IPS-NIHi11 (cell line): Measurements from ENCODE around the gene CYBC1.
A peak's percentile ranks its signal among the peaks of the same experiment; 100 is the strongest.

Experiments used
- DNase-seq: peaks from one replicate; pipeline ENCODE4 v3.0.0; 2012; ENCODE audit warnings: mixed read lengths, low spot score

Gene CYBC1

GRCh38 chr17:82408938-82409318 is 41.6 kb downstream of the CYBC1 start:
- no peak for DNase-seq

DNA sequence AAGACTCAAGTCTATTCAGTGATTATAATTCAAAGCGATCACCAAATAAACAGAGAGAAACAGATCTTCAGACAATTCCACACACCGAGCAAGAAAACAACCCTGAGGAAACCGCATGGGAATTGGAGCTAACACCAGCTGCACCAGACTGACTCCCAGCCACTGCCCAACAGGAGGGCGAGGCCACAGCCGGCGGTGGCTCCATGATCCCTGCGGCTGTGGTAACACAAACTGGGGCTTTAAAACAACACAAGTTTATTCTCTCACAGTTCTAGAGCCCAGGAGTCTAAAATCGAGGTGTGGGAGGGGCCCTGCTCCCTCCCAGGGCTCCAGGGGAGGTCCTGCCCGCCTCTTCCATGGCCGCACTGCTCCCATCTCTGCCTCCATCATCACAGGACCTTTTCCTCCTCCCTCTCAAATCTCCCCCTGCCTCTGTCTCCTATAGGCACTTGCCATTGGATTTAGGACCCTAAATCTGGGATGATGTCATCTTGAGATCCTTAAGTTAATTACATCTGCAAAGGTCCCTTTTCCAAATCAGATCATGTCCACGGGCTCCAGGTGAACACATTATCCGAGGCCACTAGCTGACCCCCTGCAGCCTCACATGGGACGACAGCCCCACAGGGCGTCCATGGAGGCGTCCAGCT is 42.1 kb downstream of the CYBC1 start:
- DNase-seq = no peak

DNA sequence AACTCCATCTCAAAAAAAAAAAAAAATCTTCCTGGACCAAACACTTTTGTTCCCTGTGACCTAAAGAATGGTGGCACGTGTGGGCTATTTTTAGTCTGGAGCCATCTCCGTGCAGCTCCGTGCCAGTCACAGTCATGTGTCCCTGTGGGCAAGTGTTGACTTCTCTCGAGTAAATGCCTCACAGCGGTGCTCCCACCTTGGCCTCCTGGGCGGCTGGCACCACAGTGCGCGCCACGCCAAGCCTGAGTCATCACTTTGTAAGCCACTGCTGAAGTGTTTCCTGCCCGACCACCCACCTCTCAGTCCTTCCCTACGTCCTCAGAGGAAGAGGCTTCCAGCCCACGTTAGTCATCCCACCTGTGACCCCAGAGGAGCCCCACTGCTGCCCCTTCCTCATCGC is 43.3 kb downstream of the CYBC1 start:
- DNase-seq = no peak

DNA sequence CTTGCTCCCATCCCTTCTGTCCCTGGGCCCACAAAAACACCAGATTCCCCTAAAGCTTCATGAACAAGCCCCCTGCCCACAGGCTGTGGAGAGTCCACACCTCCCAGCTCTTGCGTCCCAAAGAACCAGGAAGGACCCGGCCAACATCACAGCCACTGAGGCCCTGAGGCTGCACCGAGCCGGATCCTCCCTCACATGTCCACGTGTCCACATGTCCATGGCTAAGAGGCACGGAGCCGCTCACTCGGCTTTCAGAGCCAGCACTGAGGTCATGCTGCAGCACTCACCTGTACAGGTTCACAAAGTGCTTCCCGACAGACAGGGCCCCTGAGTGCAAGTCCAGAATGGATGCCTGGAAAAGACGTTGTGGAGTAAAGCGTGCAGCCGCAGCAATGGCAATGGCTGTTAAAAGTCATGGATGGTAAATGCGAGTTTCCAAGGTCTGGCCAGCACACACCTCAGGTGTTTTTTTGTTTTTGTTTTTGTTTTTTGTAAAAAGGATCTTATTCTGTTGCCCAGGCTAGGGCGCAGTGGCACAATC is 44.4 kb downstream of the CYBC1 start:
- DNase-seq = no peak

- DNase-seq = no peak
These were observed 45.5 kb downstream of the CYBC1 start for GRCh38 chr17:82405051-82405450.

GRCh38 chr17:82403662-82404660 is 46.6 kb downstream of the CYBC1 start:
- DNase-seq = peak; percentile 12

DNA sequence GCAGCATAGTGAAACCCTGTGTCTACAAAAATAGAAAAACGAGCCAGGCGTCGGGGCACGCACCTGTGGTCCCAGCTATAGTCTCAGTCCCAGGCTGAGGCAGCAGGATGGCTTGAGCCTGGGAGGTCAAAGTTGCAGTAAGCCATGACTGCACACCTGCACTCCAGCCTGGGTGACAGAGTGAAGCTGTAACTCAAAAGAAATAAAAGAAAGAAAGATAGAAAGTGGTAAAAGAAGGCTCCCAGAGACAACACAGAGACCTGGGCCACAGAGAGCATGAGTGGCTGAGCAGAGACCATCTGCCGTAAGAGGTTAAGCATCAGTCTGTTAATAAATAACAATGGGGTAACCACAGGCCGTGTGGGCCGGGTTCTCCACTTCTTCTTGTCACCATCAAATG is 47.7 kb downstream of the CYBC1 start:
- no peak for DNase-seq

GRCh38 chr17:82400830-82401229 is 49.7 kb downstream of the CYBC1 start:
- peak; percentile 9 for DNase-seq

GRCh38 chr17:82400206-82400605 is 50.3 kb downstream of the CYBC1 start:
- DNase-seq = no peak

DNA sequence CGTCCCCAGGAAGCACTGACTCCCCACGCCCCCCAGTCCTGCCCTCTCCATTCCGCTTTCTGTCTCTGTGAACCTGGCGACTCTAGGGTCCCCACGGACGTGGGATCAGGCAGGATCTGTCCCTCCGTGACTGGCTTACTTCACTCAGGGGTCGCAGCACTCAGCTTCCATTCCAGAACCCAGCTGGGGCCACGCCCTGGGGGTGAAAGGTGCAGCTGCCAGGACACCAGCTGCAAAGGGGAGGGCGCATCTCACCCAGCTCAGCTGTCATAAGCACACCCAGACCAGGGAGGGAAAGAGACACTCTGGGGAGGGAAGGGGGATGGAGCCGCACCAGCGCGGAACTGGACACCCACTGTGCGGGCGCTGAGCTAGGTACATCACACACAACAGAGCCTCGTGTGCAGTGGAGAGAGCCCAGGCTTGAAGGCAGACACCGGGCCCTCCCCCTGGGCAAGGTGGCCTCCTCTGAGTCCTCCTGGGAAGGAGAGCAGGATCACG is 50.9 kb downstream of the CYBC1 start:
- DNase-seq = peak; percentile 22

DNA sequence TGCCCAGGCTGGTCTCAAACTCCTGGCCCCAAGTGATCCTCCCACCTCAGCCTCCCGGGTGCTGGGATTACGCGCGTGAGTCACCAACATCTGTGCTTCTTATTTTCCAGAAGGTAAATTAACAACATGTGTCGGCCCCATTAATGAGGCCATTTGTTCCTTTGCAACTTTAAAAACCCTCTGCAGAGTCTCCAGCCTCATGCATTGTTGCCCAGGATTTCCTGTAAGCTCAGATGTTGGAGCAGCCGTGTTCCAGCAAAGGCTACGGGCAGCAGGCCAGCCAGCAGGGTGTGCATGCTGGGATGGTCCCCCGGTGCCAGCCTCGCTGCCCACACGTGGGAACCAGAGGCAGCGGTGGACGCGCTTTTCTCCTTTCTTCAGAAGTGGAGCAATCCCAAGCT is 51.5 kb downstream of the CYBC1 start:
- peak; percentile 28 for DNase-seq

GRCh38 chr17:82397449-82398335 is 52.9 kb downstream of the CYBC1 start:
- DNase-seq = peak; percentile 9

DNA sequence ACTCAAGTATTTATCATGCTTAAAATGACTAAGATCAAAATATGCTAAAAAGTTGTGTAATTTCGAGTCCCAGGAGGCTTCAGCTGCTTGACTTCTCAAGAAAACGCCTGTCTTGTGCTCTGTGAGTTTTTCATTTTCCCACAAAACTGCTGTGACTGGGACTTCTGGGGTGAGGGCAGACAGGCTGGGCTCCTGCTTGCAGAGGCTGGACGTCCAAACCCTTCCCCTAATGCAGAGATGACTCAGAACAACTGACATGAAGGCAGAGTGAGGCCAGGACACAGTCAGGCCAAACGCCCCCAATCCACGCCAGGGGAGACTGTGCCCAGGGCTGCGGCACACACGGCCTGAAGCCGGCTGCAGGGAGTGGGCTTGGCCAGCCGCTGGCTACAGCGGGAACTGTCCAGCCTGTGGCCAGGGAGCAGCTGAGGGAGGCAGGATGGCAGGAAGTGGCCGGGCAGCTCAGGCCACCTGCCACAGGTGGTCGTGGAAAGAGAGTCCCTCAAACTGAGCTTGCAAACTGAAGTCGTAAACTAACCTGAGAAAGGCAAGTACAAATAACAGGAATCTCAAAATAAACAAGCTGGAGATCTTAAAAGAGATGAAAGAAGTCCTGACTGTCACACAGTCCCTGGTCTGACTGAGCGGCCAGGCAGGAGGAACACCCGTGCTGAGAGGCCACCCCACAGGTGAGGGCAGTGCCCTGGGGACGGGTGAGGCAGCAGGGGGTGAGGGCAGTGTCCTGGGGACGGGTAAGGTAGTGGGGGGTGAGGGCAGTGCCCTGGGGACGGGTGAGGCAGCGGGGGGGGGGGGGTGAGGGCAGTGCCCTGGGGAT is 53.7 kb downstream of the CYBC1 start:
- no peak for DNase-seq

DNA sequence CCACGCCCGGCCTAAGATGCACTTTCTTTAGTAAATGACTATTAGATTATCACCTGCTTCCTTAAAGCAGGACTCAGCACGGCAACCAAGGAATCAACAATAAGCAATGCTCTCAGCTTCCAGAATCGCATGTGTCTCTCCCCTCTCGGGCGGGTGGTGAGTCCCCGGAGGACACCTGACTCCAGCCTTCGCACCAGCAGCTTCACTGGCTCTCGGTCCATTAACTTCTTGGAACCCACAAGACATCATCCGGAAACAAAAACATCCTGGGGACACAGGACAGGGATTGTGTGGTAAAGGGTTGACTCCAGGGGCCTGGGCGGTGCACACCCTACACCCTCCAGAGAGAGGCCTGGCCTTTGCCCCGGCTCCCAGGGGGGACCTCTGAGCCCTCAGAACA is 56.3 kb downstream of the CYBC1 start:
- no peak for DNase-seq

GRCh38 chr17:82392941-82393340 is 57.6 kb downstream of the CYBC1 start:
- no peak for DNase-seq
